Suprapubic skin (tissue), 4 donors: Measurements from ENCODE around the gene OSBP2. TPM values are rescaled to one million over a fixed set of nuclear protein-coding genes. Genes with fewer than 3 reads are reported as not detected.
"Not testable (repeated sequence)": the region's sequence is repeated elsewhere in the genome, so short reads cannot be mapped to it uniquely, and the experiment has no call there.

Experiments used
- DNase-seq, 2 donors: peaks; one replicate each; pipeline ENCODE4 v3.0.0-alpha.2; 2019; ENCODE audit warnings: low spot score in 2 of 2
- H3K27ac ChIP-seq: fragments of 200-600 bp; sonication (generic); one replicate; pipeline ENCODE4 v1.5.1; 2019
- H3K27me3 ChIP-seq: fragments of 200-600 bp; sonication (generic); one replicate; pipeline ENCODE4 v1.5.1; 2019
- H3K36me3 ChIP-seq: fragments of 200-600 bp; sonication (generic); one replicate; pipeline ENCODE4 v1.5.1; 2019
- H3K4me1 ChIP-seq: fragments of 200-600 bp; sonication (generic); one replicate; pipeline ENCODE4 v1.5.1; 2019
- H3K4me3 ChIP-seq: fragments of 200-600 bp; sonication (generic); one replicate; pipeline ENCODE4 v1.5.1; 2019; ENCODE audit warnings: mild to moderate bottlenecking
- H3K9me3 ChIP-seq: fragments of 200-600 bp; sonication (generic); one replicate; pipeline ENCODE4 v1.5.1; 2019
- CTCF ChIP-seq, 2 donors: fragments of 200-600 bp in 1 of 2; fragments of 450-650 bp in 1 of 2; sonication (generic) in 1 of 2; IDR thresholded peaks; one replicate each; pipeline ENCODE4 v1.5.1; 2016 to 2019; ENCODE audit warnings: antibody characterized with exemption in 2 of 2, mild to moderate bottlenecking in 1 of 2, moderate library complexity in 1 of 2
- EP300 ChIP-seq: sonication (generic); formaldehyde crosslinking; IDR thresholded peaks from one replicate; pipeline ENCODE4 v1.6.1; 2017; ENCODE audit warnings: antibody characterized with exemption
- POLR2A ChIP-seq, 2 donors: fragments of 450-650 bp; IDR thresholded peaks; one replicate each; pipeline ENCODE4 v1.6.1; 2017; ENCODE audit warnings: antibody characterized with exemption in 2 of 2, mild to moderate bottlenecking in 2 of 2, moderate library complexity in 2 of 2
- POLR2AphosphoS5 ChIP-seq, 3 donors: sonication (generic); formaldehyde crosslinking; IDR thresholded peaks; one replicate each; pipeline ENCODE4 v1.6.1; 2017; ENCODE audit warnings: antibody characterized with exemption in 3 of 3
- WGBS: methylation state at CpG from one replicate; pipeline ENCODE4 v1.1.5; 2018; 5-methylcytosine and 5-hydroxymethylcytosine counted together
- total RNA-seq, 4 donors: library from RNA; depleted of rRNA; stranded (reverse); fragments of >200 nt; gene quantifications; one replicate each; pipeline ENCODE4 v1.1.0, GENCODE V29; 2016

Gene OSBP2
- total RNA-seq, 4 donors from 2014 or later: 3.9 to 11.3 (median 6.4) TPM

- Histone ChIP-seq H3K9me3 (no peaks in the 10 kb centered on the region), H3K4me1 (no peaks in the 10 kb centered on the region), H3K36me3 (no peaks in the 10 kb centered on the region), H3K27me3 (no peaks in the 10 kb centered on the region), H3K4me3 (no peak overlapping the region), H3K27ac (no peak overlapping the region)
- DNase-seq: peak in 1 of 2 donors; percentile 35
- WGBS: 86% methylated on average over 6 of the region's 6 CpGs
- TF ChIP-seq POLR2AphosphoS5 (IDR thresholded peaks at IDR 0.05) (no peak), EP300 (no peak), POLR2A (IDR thresholded peaks at IDR 0.05) (no peak), CTCF (IDR thresholded peaks at IDR 0.05) (no peak)
Observed at GRCh38 chr22:30731658-30732057, 37.0 kb downstream of the OSBP2 start.

- no peak overlapping the region for H3K4me3 ChIP-seq
- TF ChIP-seq POLR2AphosphoS5 (IDR thresholded peaks at IDR 0.05) (no peak), POLR2A (IDR thresholded peaks at IDR 0.05) (no peak), EP300 (no peak), CTCF (IDR thresholded peaks at IDR 0.05) (no peak)
- no peaks in the 10 kb centered on the region for H3K4me1 ChIP-seq
- no peaks in the 10 kb centered on the region for H3K36me3 ChIP-seq
- no peak overlapping the region for H3K27ac ChIP-seq
- 92% methylated on average over 4 of the region's 5 CpGs for WGBS
- peak in 1 of 2 donors; percentile 11 for DNase-seq
- H3K27me3 ChIP-seq: no peaks in the 10 kb centered on the region
- H3K9me3 ChIP-seq: no peaks in the 10 kb centered on the region
Observed at GRCh38 chr22:30732426-30732825, 37.8 kb downstream of the OSBP2 start.

- Histone ChIP-seq H3K27me3 (no peaks in the 10 kb centered on the region), H3K27ac (no peak overlapping the region), H3K36me3 (no peaks in the 10 kb centered on the region), H3K4me1 (no peaks in the 10 kb centered on the region), H3K9me3 (no peaks in the 10 kb centered on the region), H3K4me3 (no peak overlapping the region)
- DNase-seq: peak in 1 of 2 donors; percentile 16
- 81% methylated on average over 7 of the region's 7 CpGs for WGBS
- TF ChIP-seq POLR2A (IDR thresholded peaks at IDR 0.05): no peak
- TF ChIP-seq EP300: no peak
- no peak for TF ChIP-seq POLR2AphosphoS5 (IDR thresholded peaks at IDR 0.05)
- TF ChIP-seq CTCF (IDR thresholded peaks at IDR 0.05): no peak
Observed at GRCh38 chr22:30733181-30733631, 38.5 kb downstream of the OSBP2 start.

- not testable (repeated sequence) for H3K36me3 ChIP-seq, H3K27me3 ChIP-seq, H3K4me3 ChIP-seq, H3K27ac ChIP-seq, H3K4me1 ChIP-seq, H3K9me3 ChIP-seq
- 68% methylated on average over 7 of the region's 7 CpGs for WGBS
- DNase-seq: peak in 1 of 2 donors; percentile 18
Observed at GRCh38 chr22:30740007-30740406, 45.3 kb downstream of the OSBP2 start.

GRCh38 chr22:30740511-30740910 lies 45.8 kb downstream of the OSBP2 start:
- H3K36me3 ChIP-seq, H3K27ac ChIP-seq, H3K27me3 ChIP-seq, H3K4me3 ChIP-seq, H3K9me3 ChIP-seq, H3K4me1 ChIP-seq: not testable (repeated sequence)
- 88% methylated on average over 5 of the region's 5 CpGs for WGBS
- peak in 1 of 2 donors; percentile 6 for DNase-seq

- WGBS: 79% methylated on average over 6 of the region's 6 CpGs
- Histone ChIP-seq H3K9me3 (no peaks in the 10 kb centered on the region), H3K36me3 (no peaks in the 10 kb centered on the region), H3K4me1 (peaks cover 2% of the 10 kb centered on the region), H3K4me3 (no peak overlapping the region), H3K27me3 (no peaks in the 10 kb centered on the region), H3K27ac (no peak overlapping the region)
- DNase-seq: no peak
- TF ChIP-seq EP300 (no peak), POLR2A (IDR thresholded peaks at IDR 0.05) (no peak), POLR2AphosphoS5 (IDR thresholded peaks at IDR 0.05) (no peak), CTCF (IDR thresholded peaks at IDR 0.05) (no peak)
Observed at GRCh38 chr22:30742291-30743256, 47.9 kb downstream of the OSBP2 start.
